HepG2 (cell line): ENCODE measurements around the gene ZDHHC8. TPM values are rescaled to one million over a fixed set of nuclear protein-coding genes. Genes with fewer than 3 reads are reported as not detected.

ENCODE experiments used
- ATAC-seq: fragments of 200-7000 bp; cut with Tn5 transposase; 3 replicates; pipeline ENCODE4 v1.9.1; 2020; ENCODE audit warnings: mild to moderate bottlenecking, moderate library complexity
- BruUV-seq: library from RNA; stranded (reverse); fragments of 400-500 nt; replicated peaks from 2 replicates; lab custom pipeline; 2021; lab: Mats Ljungman, UMichigan
- CTCF ChIA-PET: fragments of 300-600 bp; formaldehyde crosslinking; extraction: SDS; loops from one replicate; lab custom pipeline; 2021; ENCODE audit warnings: low total read pairs, inconsistent platforms, low intra/inter-chr PET ratio; lab: Yijun Ruan, JAX
- POLR2A ChIA-PET: fragments of 350-600 bp; sonication (Branson Sonifier 250); formaldehyde crosslinking; loops from one replicate; lab custom pipeline; 2020; ENCODE audit warnings: antibody characterized with exemption, inconsistent platforms; lab: Yijun Ruan, JAX
- DNase-seq: peaks from one replicate; pipeline ENCODE4 v3.0.0-alpha.2; 2015; ENCODE audit warnings: low spot score
- FAIRE-seq: peaks from 3 replicates; lab custom pipeline; 2011; peaks lifted over from hg19 to GRCh38; lab: Jason Lieb, UNC
- H2AFZ ChIP-seq: one replicate; pipeline ENCODE4 v1.6.1; 2011; ENCODE audit warnings: low read length, inconsistent platforms
- H3K27ac ChIP-seq: fragments of 300-600 bp; 3 replicates; pipeline ENCODE4 v1.8.0; 2011; ENCODE audit warnings: mixed run types, mild to moderate bottlenecking, mixed read lengths, low read length, inconsistent platforms; ENCODE audit not compliant: insufficient read depth; ENCODE audit errors: extremely low read length
- H3K27me3 ChIP-seq, 2 experiments: fragments of 200-600 bp in 1 of 2; 2 replicates in 1 of 2; 3 replicates in 1 of 2; pipeline versions ENCODE4 v1.6.0 to v1.8.0; 2011; ENCODE audit warnings: low read length in 2 of 2, mild to moderate bottlenecking in 2 of 2, moderate library complexity in 2 of 2, inconsistent platforms in 1 of 2; ENCODE audit not compliant: insufficient read depth in 2 of 2, control insufficient read depth in 1 of 2
- H3K36me3 ChIP-seq, 2 experiments: fragments of 200-600 bp in 1 of 2; replicated peaks in 1 of 2; 2 replicates in 1 of 2; 3 replicates in 1 of 2; pipeline versions ENCODE4 v1.5.1 to v1.8.0; 2011; ENCODE audit warnings: low read length in 2 of 2, inconsistent platforms in 1 of 2; ENCODE audit not compliant: insufficient read depth in 2 of 2, control insufficient read depth in 1 of 2
- H3K4me1 ChIP-seq: 2 replicates; pipeline ENCODE4 v1.5.1; 2012; ENCODE audit warnings: low read length, inconsistent platforms; ENCODE audit not compliant: insufficient read depth
- H3K4me2 ChIP-seq: 2 replicates; pipeline ENCODE4 v1.6.0; 2011; ENCODE audit warnings: low read depth, low read length, inconsistent platforms
- H3K4me3 ChIP-seq, 3 experiments: fragments of 200-600 bp in 1 of 3; sonication (generic), shearing (Covaris generic) in 1 of 3; replicated peaks in 1 of 3; 2 replicates each; pipeline ENCODE4 v1.5.1; 2011 to 2016; ENCODE audit warnings: low read length in 3 of 3, inconsistent platforms in 2 of 3, low read depth in 2 of 3, mild to moderate bottlenecking in 2 of 3, control low read depth in 1 of 3, mixed read lengths in 1 of 3; ENCODE audit not compliant: insufficient read depth in 1 of 3
- H3K79me2 ChIP-seq: one replicate; pipeline ENCODE4 v1.6.1; 2011; ENCODE audit warnings: low read length, inconsistent platforms; ENCODE audit not compliant: insufficient read depth
- H3K9ac ChIP-seq: 2 replicates; pipeline ENCODE4 v1.6.0; 2011; ENCODE audit warnings: mild to moderate bottlenecking, low read depth, low read length, inconsistent platforms; ENCODE audit not compliant: insufficient read depth
- H3K9me3 ChIP-seq: 2 replicates; pipeline ENCODE4 v1.5.1; 2012; ENCODE audit warnings: mild to moderate bottlenecking, low read length
- H4K20me1 ChIP-seq: 2 replicates; pipeline ENCODE4 v1.6.0; 2011; ENCODE audit warnings: inconsistent platforms, mild to moderate bottlenecking, low read length, moderate library complexity; ENCODE audit not compliant: insufficient read depth
- CEBPB ChIP-seq: IDR thresholded peaks from 2 replicates; pipeline ENCODE4 v1.6.1; 2011; ENCODE audit warnings: low read depth, low read length, improper control_type of control experiment, borderline replicate concordance
- FOXM1 ChIP-seq: sonication (generic); formaldehyde crosslinking; IDR thresholded peaks from 2 replicates; pipeline ENCODE4 v1.5.0; 2020; ENCODE audit warnings: missing genetic modification reagents
- GFI1 ChIP-seq: sonication (generic); formaldehyde crosslinking; IDR thresholded peaks from 2 replicates; pipeline ENCODE4 v1.5.0; 2020; ENCODE audit warnings: missing genetic modification reagents, mild to moderate bottlenecking, borderline replicate concordance
- IKZF1 ChIP-seq: fragments of 450-650 bp; IDR thresholded peaks from 2 replicates; pipeline ENCODE4 v1.7.1; 2016
- MYC ChIP-seq: sonication (generic); formaldehyde crosslinking; IDR thresholded peaks from 2 replicates; pipeline ENCODE4 v1.9.0; 2021; ENCODE audit warnings: missing genetic modification reagents, borderline replicate concordance
- YEATS2 ChIP-seq: sonication (generic); formaldehyde crosslinking; IDR thresholded peaks from 2 replicates; pipeline ENCODE4 v1.4.0; 2020; ENCODE audit warnings: missing genetic modification reagents, borderline replicate concordance
- ZNF256 ChIP-seq: sonication (generic); formaldehyde crosslinking; conservative IDR thresholded peaks from 2 replicates; pipeline ENCODE4 v1.4.0; 2020; ENCODE audit warnings: missing genetic modification reagents
- ZNF441 ChIP-seq: sonication (generic); formaldehyde crosslinking; IDR thresholded peaks from 2 replicates; pipeline ENCODE4 v1.7.0; 2021; ENCODE audit warnings: missing genetic modification reagents, borderline replicate concordance
- ZNF484 ChIP-seq: sonication (generic); formaldehyde crosslinking; IDR thresholded peaks from 2 replicates; pipeline ENCODE4 v1.5.1; 2020; ENCODE audit warnings: mild to moderate bottlenecking, low read depth, missing genetic modification reagents, borderline replicate concordance
- ZNF549 ChIP-seq: sonication (generic); formaldehyde crosslinking; IDR thresholded peaks from 2 replicates; pipeline ENCODE4 v1.5.0; 2020; ENCODE audit warnings: missing genetic modification reagents
- ZNF550 ChIP-seq: sonication (generic); formaldehyde crosslinking; IDR thresholded peaks from 2 replicates; pipeline ENCODE4 v1.4.0; 2020; ENCODE audit warnings: mild to moderate bottlenecking, missing genetic modification reagents, borderline replicate concordance
- WGBS: methylation state at CpG from one replicate; pipeline ENCODE4 v1.1.6; 2017; ENCODE audit warnings: low lambda C conversion rate; 5-methylcytosine and 5-hydroxymethylcytosine counted together
- in situ Hi-C: cut with HindIII; loops from 2 replicates; pipeline ENCODE4 v1.10.0; 2017; ENCODE audit warnings: low pct_unique_long_range_greater_than_20kb; ENCODE audit not compliant: extremely low pct_ligation_motif_present
- intact Hi-C: fragments of 100-400 bp; cut with micrococcal nuclease; formaldehyde crosslinking; loops from one replicate; pipeline ENCODE4 v1.10.0; 2022; ENCODE audit not compliant: unreplicated experiment
- polyA plus RNA-seq, 8 experiments: library from polyadenylated mRNA; depleted of rRNA in 3 of 8; stranded (reverse) in 7 of 8; unstranded in 1 of 8; fragments of >200 nt; fragmentation: Illumina TruSeq in 4 of 8; extraction: Trizol in 4 of 8; gene quantifications; 2 replicates each; pipeline versions ENCODE4 v1.2.1 to v1.2.3, GENCODE V29; 2011 to 2016; ENCODE audit warnings: low read depth in 4 of 8, missing spikeins in 1 of 8, mixed read lengths in 1 of 8; ENCODE audit not compliant: insufficient read depth in 1 of 8
- total RNA-seq, 5 experiments: library from RNA; depleted of rRNA; stranded (reverse); fragments of >200 nt; fragmentation: Illumina TruSeq; extraction: Trizol; gene quantifications; 2 replicates each; pipeline ENCODE4 v1.2.3, GENCODE V29; 2016; ENCODE audit warnings: low read depth in 1 of 5
- TF ChIP-seq, protein P1 (sequence below): sonication (generic); formaldehyde crosslinking; IDR thresholded peaks from 2 replicates; pipeline ENCODE4 v1.5.0; 2020; ENCODE audit warnings: mild to moderate bottlenecking, low read depth, missing genetic modification reagents, borderline replicate concordance

ZDHHC8 gene
- total and polyA plus RNA-seq, 2 of the 13 experiments (the other 11 are each of a cell fraction or from before 2014, with no cell fraction given): 7.5 to 21.3 TPM

DNA sequence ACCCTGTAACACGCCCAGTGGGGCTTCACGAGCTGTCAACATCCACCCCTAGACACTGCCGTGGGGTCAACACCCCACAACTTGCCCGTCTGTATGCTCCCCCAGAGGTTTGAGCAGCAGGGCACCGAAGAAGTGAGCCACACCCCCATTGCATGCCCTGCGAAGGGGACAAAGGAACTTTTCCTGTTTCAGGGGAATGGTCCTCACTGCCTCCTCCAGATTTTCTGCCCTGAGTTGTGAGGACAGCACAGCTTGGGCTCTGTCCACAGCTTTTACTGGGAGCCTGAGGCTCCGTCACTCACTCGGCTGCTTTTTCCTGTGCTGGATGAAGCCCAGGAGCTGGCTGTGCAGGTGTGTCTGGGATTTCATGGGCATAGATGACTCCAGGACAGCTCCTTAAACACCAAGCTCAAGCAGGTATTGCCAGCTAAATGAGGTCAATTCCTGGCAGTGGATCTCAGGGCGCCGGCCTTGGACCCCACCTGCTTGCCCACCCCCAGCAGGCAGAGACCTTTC lies 59.5 kb downstream of the ZDHHC8 start:
- Histone ChIP-seq H3K36me3 (no peaks in the 10 kb centered on the region), H3K27me3 (peaks cover 17 to 61% of the 10 kb centered on the region in 2 experiments; a peak in 3 of 5 replicates), H3K27ac (no peak overlapping the region), H3K9ac (no peak overlapping the region), H3K4me3 (no peak overlapping the region), H3K79me2 (no peaks in the 10 kb centered on the region), H2AFZ (no peak overlapping the region), H4K20me1 (no peaks in the 10 kb centered on the region), H3K9me3 (no peaks in the 10 kb centered on the region), H3K4me2 (no peak overlapping the region), H3K4me1 (no peaks in the 10 kb centered on the region)
- DNase-seq (no peak), FAIRE-seq (no peak), ATAC-seq (no peak)
- BruUV-seq: no TSS peak
- intact Hi-C loops (no loop called here), in situ Hi-C loops (no loop called here)
- TF ChIP-seq ZNF441 (CRISPR knock-in tag): no peak
- TF ChIP-seq, protein P1, sequence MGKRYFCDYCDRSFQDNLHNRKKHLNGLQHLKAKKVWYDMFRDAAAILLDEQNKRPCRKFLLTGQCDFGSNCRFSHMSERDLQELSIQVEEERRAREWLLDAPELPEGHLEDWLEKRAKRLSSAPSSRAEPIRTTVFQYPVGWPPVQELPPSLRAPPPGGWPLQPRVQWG: no peak
- TF ChIP-seq ZNF549: no peak
- no peak for TF ChIP-seq ZNF256 (CRISPR knock-in tag)
- no peak for TF ChIP-seq ZNF550
- no peak for TF ChIP-seq ZNF484 (CRISPR knock-in tag)
- TF ChIP-seq CEBPB: no peak
- TF ChIP-seq IKZF1: no peak
- no peak for TF ChIP-seq YEATS2 (CRISPR knock-in tag)
- no peak for TF ChIP-seq MYC (CRISPR knock-in tag)
- TF ChIP-seq FOXM1 (CRISPR knock-in tag): no peak
- TF ChIP-seq GFI1: no peak
- POLR2A ChIA-PET: no interaction called here
- CTCF ChIA-PET: no interaction called here
- 13% methylated on average over 8 of the region's 10 CpGs for WGBS
